ENCODE measurements around the gene TSPAN15.

TSPAN15 gene

DNA sequence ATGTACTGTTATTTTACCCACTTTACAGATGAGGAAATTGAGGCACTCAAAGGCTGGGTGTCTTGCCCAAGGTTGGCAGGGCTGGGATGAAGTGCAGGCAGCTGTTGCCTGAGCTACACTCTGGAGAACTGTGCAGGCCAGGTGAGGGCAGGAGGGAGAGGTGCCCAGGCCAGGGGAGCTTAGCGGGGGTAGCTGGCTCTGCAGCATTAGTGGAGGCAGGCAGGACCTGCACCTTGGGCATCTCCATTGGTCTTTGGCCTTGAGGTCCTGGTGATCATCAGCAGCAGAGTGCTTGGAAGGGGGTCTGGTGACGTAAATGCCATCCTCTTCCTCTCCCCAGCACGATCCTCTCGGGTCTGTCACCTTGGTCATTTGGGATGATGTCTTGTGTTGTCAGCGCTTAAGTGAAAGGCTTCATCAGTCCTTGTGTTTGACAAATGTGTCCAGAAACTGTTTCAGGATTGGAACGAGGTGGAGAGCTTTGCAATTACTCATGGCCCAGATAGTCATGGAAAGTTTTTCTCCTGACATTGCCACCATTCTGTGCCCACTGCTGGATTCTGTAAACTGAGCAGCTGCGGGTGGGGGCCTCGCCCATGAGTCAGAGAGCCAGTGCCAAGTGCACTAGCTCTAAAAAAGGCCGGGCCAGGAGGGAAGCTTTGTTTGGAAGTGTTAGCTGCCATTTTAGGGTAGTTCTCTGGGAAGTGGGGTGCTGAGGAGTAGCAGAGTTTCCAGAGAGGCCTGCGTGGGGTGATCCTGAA lies 47.6 kb downstream of the TSPAN15 start:
- Histone ChIP-seq H3K36me3 (peaks cover 0 to 90% (median 0%) of the 10 kb centered on the region in 11 experiments; a peak in 8 of 22 replicates), H3K27me3 (no peaks in the 10 kb centered on the region), H3K4me3 (no peak overlapping the region), H3K4me1 (peaks cover 0 to 19% (median 10%) of the 10 kb centered on the region in 10 experiments; a peak in 13 of 20 replicates), H3K9me3 (replicated peaks in 1 of 11) (no peaks in the 10 kb centered on the region), H3K9ac (no peak overlapping the region), H4K20me1 (no peaks in the 10 kb centered on the region; a peak in 1 of 22 replicates), H3K4me2 (peak overlapping the region in 3 of 11 experiments; percentile 19 to 44 (median 39); a peak in 3 of 22 replicates), H3K27ac (no peak overlapping the region)
- TF ChIP-seq Cebpa-rat (IDR thresholded peaks at IDR 0.05), result no peak

DNA sequence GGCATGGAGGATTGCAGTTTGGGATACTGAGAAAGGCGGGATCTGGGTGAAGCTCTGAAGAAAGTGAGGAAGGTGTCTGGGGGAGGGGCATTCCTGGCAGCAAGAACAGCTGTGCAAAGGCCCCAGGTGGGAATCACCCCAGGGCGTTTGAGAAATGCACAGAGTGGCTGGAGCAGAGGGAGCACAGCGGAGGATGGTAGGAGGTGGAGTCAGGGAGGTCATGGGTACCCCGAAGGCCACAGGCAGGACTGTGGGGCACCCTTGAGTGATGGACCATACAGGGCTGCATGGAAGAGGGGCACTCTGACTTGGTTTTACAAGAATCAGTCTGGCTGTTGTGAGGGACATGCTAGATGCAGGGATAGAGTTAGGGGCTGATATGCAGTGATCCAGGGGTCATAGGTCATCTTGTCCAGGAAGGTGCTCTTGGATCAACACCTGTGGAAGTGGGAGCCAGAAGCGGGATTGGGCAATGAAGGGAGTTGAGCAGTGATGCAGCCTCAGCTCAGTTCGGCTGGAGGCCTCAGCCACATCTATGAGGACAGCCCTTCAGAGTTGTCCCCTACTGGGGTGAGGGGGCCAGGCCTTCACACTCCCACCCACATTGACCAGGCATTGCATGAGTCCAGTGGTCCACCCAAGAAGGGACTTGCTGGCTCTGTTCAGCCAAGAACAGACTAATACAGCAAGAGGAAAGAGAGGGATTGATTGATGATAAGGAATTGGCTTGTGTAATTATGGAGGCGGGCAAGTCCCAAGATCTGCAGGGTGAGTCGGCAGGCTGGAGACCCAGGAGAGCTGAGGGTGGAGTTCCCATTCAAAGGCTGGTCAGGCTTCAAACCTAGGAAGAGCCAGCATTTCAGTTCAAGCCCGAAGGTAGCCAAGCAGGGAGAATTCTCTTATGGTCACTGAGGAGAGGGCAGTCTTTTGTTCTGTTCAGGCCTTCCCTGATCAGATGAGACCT lies 48.7 kb downstream of the TSPAN15 start:
- Histone ChIP-seq H3K27me3 (no peaks in the 10 kb centered on the region), H3K9ac (no peak overlapping the region), H3K4me1 (peaks cover 6 to 27% (median 16%) of the 10 kb centered on the region in 10 experiments), H3K9me3 (replicated peaks in 1 of 11) (no peaks in the 10 kb centered on the region), H3K36me3 (peaks cover 0 to 95% (median 0%) of the 10 kb centered on the region in 11 experiments; a peak in 8 of 22 replicates), H3K27ac (no peak overlapping the region), H3K4me3 (no peak overlapping the region), H3K4me2 (no peak overlapping the region), H4K20me1 (no peaks in the 10 kb centered on the region; a peak in 1 of 22 replicates)
- TF ChIP-seq Cebpa-rat (IDR thresholded peaks at IDR 0.05), result no peak

- no peak overlapping the region for H3K4me3 ChIP-seq
- H4K20me1 ChIP-seq, result no peaks in the 10 kb centered on the region; a peak in 1 of 22 replicates
- H3K27me3 ChIP-seq, result no peaks in the 10 kb centered on the region
- no peak overlapping the region for H3K4me2 ChIP-seq
- H3K36me3 ChIP-seq, result peaks cover 0 to 87% (median 0%) of the 10 kb centered on the region in 11 experiments; a peak in 8 of 22 replicates
- no peak overlapping the region for H3K9ac ChIP-seq
- no peaks in the 10 kb centered on the region for H3K9me3 ChIP-seq (replicated peaks in 1 of 11)
- TF ChIP-seq Cebpa-rat (IDR thresholded peaks at IDR 0.05), result no peak
- H3K4me1 ChIP-seq, result peaks cover 6 to 32% (median 15%) of the 10 kb centered on the region in 10 experiments
- H3K27ac ChIP-seq, result no peak overlapping the region
Measured at GRCh38 chr10:69500864-69501468, 49.7 kb downstream of the TSPAN15 start.

DNA sequence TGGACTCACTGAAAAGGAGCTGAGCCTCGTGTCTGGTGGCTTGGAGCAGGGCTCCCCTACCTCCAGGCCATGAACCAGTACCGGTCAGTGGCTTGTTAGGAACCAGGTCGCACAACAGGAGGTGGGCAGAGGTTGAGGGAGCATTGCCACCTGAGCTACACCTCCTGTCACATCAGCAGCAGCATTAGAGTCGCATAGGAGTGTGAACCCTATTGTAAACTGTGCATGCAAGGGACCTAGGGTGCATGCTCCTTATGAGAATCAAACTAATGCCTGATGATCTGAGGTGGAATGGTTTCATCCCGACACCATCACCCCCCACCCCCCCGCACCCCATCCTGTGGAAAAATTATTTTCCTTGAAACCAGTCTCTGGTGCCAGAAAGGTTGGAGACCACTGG lies 50.4 kb downstream of the TSPAN15 start:
- no peak overlapping the region for H3K4me3 ChIP-seq
- no peaks in the 10 kb centered on the region for H3K9me3 ChIP-seq (replicated peaks in 1 of 11)
- no peaks in the 10 kb centered on the region for H3K27me3 ChIP-seq
- peaks cover 6 to 39% (median 18%) of the 10 kb centered on the region in 10 experiments for H3K4me1 ChIP-seq
- H3K27ac ChIP-seq, result no peak overlapping the region
- H3K4me2 ChIP-seq, result no peak overlapping the region
- no peak for TF ChIP-seq Cebpa-rat (IDR thresholded peaks at IDR 0.05)
- no peak overlapping the region for H3K9ac ChIP-seq
- peaks cover 0 to 82% (median 0%) of the 10 kb centered on the region in 11 experiments; a peak in 8 of 22 replicates for H3K36me3 ChIP-seq
- no peaks in the 10 kb centered on the region; a peak in 1 of 22 replicates for H4K20me1 ChIP-seq

- no peak for TF ChIP-seq Cebpa-rat (IDR thresholded peaks at IDR 0.05)
- Histone ChIP-seq H4K20me1 (no peaks in the 10 kb centered on the region; a peak in 1 of 22 replicates), H3K9me3 (replicated peaks in 1 of 11) (no peaks in the 10 kb centered on the region), H3K27ac (no peak overlapping the region), H3K4me3 (no peak overlapping the region), H3K4me1 (peaks cover 12 to 47% (median 26%) of the 10 kb centered on the region in 10 experiments), H3K9ac (no peak overlapping the region), H3K36me3 (peaks cover 0 to 73% (median 0%) of the 10 kb centered on the region in 11 experiments; a peak in 8 of 22 replicates), H3K27me3 (no peaks in the 10 kb centered on the region), H3K4me2 (no peak overlapping the region)
Measured at GRCh38 chr10:69502589-69502988, 51.3 kb downstream of the TSPAN15 start.

GRCh38 chr10:69503001-69503895 lies 52.0 kb downstream of the TSPAN15 start:
- Histone ChIP-seq H3K4me3 (no peak overlapping the region), H3K4me1 (peaks cover 14 to 42% (median 23%) of the 10 kb centered on the region in 10 experiments), H3K9ac (no peak overlapping the region), H3K36me3 (peaks cover 0 to 66% (median 0%) of the 10 kb centered on the region in 11 experiments; a peak in 8 of 22 replicates), H4K20me1 (no peaks in the 10 kb centered on the region), H3K27ac (no peak overlapping the region), H3K4me2 (no peak overlapping the region), H3K9me3 (replicated peaks in 1 of 11) (no peaks in the 10 kb centered on the region), H3K27me3 (no peaks in the 10 kb centered on the region)
- TF ChIP-seq Cebpa-rat (IDR thresholded peaks at IDR 0.05), result no peak

DNA sequence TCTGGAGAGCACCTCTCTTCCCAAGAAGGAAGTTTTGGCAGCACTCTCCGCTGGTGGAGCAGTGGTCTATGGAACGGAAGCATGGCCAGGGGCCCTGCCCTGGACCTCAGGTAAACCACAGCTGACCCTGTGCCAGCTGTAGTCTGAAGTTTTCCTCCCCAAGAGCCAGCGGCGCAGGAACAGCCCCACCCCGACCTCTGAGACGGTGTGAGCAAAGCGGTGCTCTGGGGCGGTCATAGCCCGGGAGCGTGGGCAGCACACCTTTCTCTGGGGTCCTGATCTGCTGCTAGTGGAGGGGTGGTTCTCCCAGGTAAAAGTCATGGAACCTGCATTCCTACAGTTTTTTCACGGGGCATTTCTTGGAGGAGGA lies 52.6 kb downstream of the TSPAN15 start:
- Histone ChIP-seq H3K36me3 (peaks cover 0 to 60% (median 0%) of the 10 kb centered on the region in 11 experiments; a peak in 8 of 22 replicates), H3K27me3 (no peaks in the 10 kb centered on the region), H3K4me1 (peaks cover 14 to 41% (median 21%) of the 10 kb centered on the region in 10 experiments), H4K20me1 (no peaks in the 10 kb centered on the region), H3K4me2 (no peak overlapping the region), H3K9ac (no peak overlapping the region), H3K9me3 (replicated peaks in 1 of 11) (no peaks in the 10 kb centered on the region), H3K4me3 (no peak overlapping the region), H3K27ac (no peak overlapping the region)
- no peak for TF ChIP-seq Cebpa-rat (IDR thresholded peaks at IDR 0.05)

Data from BLaER1 treated with 17β-estradiol and CSF1 and Interleukin-3, amounts not matched to agents 10 nM and 100 nM (cell line).